Nephron (organoid): Measurements from ENCODE around the gene LEPR.

Experiments used
- H3K27ac Mint-ChIP-seq, 3 experiments: 2 replicates each; pipeline ENCODE4 v1.8.0; 2020; ENCODE audit warnings: mixed read lengths in 3 of 3, mild to moderate bottlenecking in 2 of 3, moderate library complexity in 1 of 3
- H3K27me3 Mint-ChIP-seq: 2 replicates; pipeline ENCODE4 v1.8.0; 2021; ENCODE audit warnings: low read depth, mild to moderate bottlenecking, moderate library complexity, mixed read lengths
- H3K36me3 Mint-ChIP-seq: 2 replicates; pipeline ENCODE4 v1.8.0; 2020; ENCODE audit warnings: low read depth, mixed read lengths
- H3K4me1 Mint-ChIP-seq: 2 replicates; pipeline ENCODE4 v1.8.0; 2020; ENCODE audit warnings: mixed read lengths
- H3K4me3 Mint-ChIP-seq, 3 experiments: 2 replicates each; pipeline ENCODE4 v1.8.0; 2020; ENCODE audit warnings: mild to moderate bottlenecking in 3 of 3, mixed read lengths in 3 of 3, moderate library complexity in 2 of 3
- H3K9me3 Mint-ChIP-seq: 2 replicates; pipeline ENCODE4 v1.8.0; 2020; ENCODE audit warnings: mixed read lengths
- CTCF ChIP-seq, 3 experiments: fragments of 200-600 bp; sonication (generic); IDR thresholded peaks; one replicate each; pipeline ENCODE4 v1.5.0; 2021; ENCODE audit warnings: antibody characterized with exemption in 3 of 3; ENCODE audit not compliant: unreplicated experiment in 3 of 3

The LEPR gene

GRCh38 chr1:65416767-65417166 is 3.7 kb upstream of the LEPR start:
- H3K27me3 Mint-ChIP-seq, result peaks cover 5% of the 10 kb centered on the region
- H3K4me3 Mint-ChIP-seq, result no peak overlapping the region
- H3K36me3 Mint-ChIP-seq, result no peaks in the 10 kb centered on the region
- peaks cover 3% of the 10 kb centered on the region for H3K4me1 Mint-ChIP-seq
- H3K9me3 Mint-ChIP-seq, result no peaks in the 10 kb centered on the region
- H3K27ac Mint-ChIP-seq, result no peak overlapping the region
- TF ChIP-seq CTCF (IDR thresholded peaks at IDR 0.05; ENCODE audit: unreplicated experiment in 3 of 3), result no peak

- no peaks in the 10 kb centered on the region for H3K9me3 Mint-ChIP-seq
- no peaks in the 10 kb centered on the region for H3K36me3 Mint-ChIP-seq
- H3K27me3 Mint-ChIP-seq, result peaks cover 5% of the 10 kb centered on the region
- TF ChIP-seq CTCF (IDR thresholded peaks at IDR 0.05; ENCODE audit: unreplicated experiment in 3 of 3), result no peak
- H3K4me1 Mint-ChIP-seq, result peaks cover 3% of the 10 kb centered on the region
- peak overlapping the region; percentile 8 to 63 (median 50) for H3K4me3 Mint-ChIP-seq
- H3K27ac Mint-ChIP-seq, result peak overlapping the region in 1 of 3 experiments; percentile 95
Measured at GRCh38 chr1:65417729-65418128, 2.7 kb upstream of the LEPR start.

- Mint-ChIP-seq H3K4me1 (peaks cover 3% of the 10 kb centered on the region), H3K27ac (peak overlapping the region in 1 of 3 experiments; percentile 95), H3K27me3 (peaks cover 5% of the 10 kb centered on the region)
Measured at GRCh38 chr1:65418522-65419185, 1.8 kb upstream of the LEPR start.

GRCh38 chr1:65419681-65420589 is 533 bp upstream of the LEPR start:
- Mint-ChIP-seq H3K9me3 (no peaks in the 10 kb centered on the region), H3K27me3 (peaks cover 5% of the 10 kb centered on the region), H3K27ac (peak overlapping the region in 1 of 3 experiments; percentile 95), H3K4me3 (peak overlapping the region in 1 of 3 experiments; percentile 92), H3K4me1 (peaks cover 3% of the 10 kb centered on the region), H3K36me3 (peaks cover 9% of the 10 kb centered on the region)
- no peak for TF ChIP-seq CTCF (IDR thresholded peaks at IDR 0.05; ENCODE audit: unreplicated experiment in 3 of 3)

More at GRCh38 chr1:65418522-65419185, 1.8 kb upstream of the LEPR start:
- peak overlapping the region in 1 of 3 experiments; percentile 92 for H3K4me3 Mint-ChIP-seq
- no peak for TF ChIP-seq CTCF (IDR thresholded peaks at IDR 0.05; ENCODE audit: unreplicated experiment in 3 of 3)
- no peaks in the 10 kb centered on the region for H3K9me3 Mint-ChIP-seq
- H3K36me3 Mint-ChIP-seq, result no peaks in the 10 kb centered on the region

GRCh38 chr1:65421351-65422025 is 1.0 kb downstream of the LEPR start:
- H3K27me3 Mint-ChIP-seq, result peaks cover 5% of the 10 kb centered on the region

More at GRCh38 chr1:65421351-65422025, 1.0 kb downstream of the LEPR start:
- Mint-ChIP-seq H3K4me1 (peaks cover 3% of the 10 kb centered on the region), H3K27ac (no peak overlapping the region), H3K9me3 (no peaks in the 10 kb centered on the region), H3K4me3 (no peak overlapping the region), H3K36me3 (peaks cover 24% of the 10 kb centered on the region)
- no peak for TF ChIP-seq CTCF (IDR thresholded peaks at IDR 0.05; ENCODE audit: unreplicated experiment in 3 of 3)
